CD4-positive, alpha-beta T cell treated with Interleukin-1 beta for 1 hour (primary cell): Measurements from ENCODE around the gene HSPA4L.

Source experiments
- DNase-seq, 2 donors: peaks; one replicate each; pipeline ENCODE4 v3.0.0-alpha.2; 2020 to 2022

HSPA4L gene

DNA sequence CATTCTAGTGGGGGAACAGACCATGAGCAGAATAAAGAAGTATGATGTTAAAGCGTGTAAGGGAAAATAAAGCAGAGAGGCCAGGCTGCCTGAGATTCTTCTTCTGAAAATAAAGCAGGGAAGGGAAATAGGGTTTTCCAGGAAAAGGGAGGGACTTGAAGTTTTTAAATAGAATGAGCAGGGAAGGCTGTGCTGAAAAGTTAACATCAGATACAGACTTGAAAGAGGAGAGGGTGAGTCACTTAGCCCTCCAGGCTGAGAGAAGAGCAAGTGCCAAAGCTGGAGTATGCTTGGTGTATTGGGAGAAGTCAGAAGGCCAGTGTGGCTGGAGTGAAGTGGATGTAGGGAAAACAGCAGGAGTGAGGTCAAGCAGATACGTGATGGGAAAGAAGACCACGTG, 88.6 kb downstream of the HSPA4L start:
- no peak for DNase-seq

DNA sequence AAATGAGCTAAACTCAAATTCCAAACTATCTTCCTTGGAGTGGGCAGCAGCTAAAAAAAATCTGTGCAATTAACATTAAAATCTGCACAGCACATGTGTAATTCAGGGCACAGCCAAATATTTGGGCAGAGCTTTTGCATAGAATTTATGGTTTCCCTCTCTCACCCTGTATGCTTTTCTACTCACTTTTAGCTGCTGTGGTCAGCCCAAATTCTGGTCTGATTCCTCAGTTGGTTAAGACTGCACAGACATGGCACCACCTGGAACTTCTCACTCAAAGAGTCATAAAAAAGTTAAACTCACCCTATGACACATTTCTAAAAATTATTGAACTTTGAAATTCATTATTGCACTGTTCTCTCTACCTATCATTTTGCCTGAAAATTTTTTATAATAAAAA, 93.7 kb downstream of the HSPA4L start:
- DNase-seq = no peak

DNA sequence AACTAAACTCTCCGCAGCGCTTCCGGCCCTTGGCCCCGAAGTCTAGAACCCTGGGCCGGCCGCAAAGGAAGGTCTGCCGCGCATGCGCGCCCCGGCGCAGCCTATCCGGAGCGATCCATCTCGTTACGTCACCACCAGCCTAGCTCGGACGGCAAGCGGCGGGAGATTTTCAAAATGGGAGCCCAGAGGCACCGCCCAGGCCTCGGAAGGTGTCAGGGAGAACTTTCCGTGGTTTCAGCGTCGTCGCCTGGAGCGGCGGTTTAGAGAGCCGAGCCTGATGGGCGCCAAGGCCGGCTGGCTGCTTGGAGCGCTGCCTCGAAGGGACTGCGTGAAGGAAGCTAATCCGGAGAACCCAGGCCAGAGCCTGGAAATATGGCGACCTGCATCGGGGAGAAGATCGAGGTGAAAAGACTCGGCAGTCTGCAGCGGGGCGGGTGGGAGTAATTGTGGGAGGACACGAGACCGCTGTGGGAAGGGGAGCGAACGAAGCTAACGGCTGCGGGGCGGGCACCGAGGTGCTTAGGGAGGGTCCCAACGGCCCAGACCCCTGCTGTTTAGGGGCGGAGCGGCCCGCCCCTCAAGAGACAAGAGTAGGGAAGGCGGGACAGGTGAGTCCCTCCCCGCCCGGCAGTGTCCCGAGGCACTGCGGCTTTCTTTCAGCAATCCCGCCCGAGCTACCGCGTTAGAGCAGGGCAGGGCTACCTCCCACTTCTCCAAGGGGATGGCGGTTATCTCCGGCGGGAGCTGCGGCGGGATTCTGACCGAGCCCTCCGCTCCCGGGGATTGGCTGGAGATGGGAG, 98.8 kb downstream of the HSPA4L start, which contains the start of gene PLK4:
Gene PLK4 (plus strand): TSS at position 131 of the 800 bp plus-strand sequence. CDS start 242 bp downstream, at position 373.
- peak; percentile 96 to 97 for DNase-seq

DNA sequence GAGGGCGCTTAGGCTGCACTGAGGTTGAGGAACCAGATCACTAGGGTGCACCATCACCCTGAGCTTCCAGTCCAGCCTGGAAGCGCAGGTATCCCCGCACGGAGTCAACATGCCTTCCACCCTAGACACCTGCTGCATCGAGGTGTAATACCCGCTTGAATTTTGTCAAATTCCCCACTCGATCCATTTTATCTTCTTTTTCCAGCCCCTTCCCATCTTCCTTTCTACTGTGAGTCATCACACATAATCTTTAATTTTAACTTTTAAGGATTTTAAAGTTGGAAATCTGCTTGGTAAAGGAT, 99.4 kb downstream of the HSPA4L start:
- no peak for DNase-seq

DNA sequence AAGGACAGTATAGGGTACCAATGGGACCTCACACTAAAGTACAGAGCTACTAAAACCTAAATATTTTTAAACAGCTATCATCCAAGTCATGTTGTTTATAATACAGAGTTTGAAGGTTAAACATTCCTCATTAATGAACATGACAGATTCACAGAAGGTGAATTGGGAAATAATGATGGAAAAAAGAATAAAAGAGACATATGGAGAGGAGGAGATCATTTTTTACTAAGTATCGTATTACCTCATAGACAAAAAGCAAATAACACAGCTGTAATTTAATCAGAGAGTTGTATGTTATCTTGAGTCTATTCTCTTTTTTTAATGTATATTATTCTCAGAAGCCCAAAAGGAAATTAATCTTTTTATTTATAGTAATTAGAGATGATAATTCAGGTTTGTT, 106.4 kb downstream of the HSPA4L start:
- no peak for DNase-seq

DNA sequence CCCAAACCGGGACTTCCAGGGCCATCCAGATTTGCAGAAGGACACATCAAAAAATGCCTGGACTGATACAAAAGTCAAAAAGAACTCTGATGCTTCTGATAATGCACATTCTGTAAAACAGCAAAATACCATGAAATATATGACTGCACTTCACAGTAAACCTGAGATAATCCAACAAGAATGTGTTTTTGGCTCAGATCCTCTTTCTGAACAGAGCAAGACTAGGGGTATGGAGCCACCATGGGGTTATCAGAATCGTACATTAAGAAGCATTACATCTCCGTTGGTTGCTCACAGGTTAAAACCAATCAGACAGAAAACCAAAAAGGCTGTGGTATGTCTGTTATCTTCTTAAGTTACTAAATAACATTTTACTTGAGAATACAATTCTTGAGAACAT, 107.8 kb downstream of the HSPA4L start:
- DNase-seq = no peak
